Renal cortex interstitium (tissue), 11 donors: ENCODE data around the gene ABCG2. TPM values are rescaled to one million over a fixed set of nuclear protein-coding genes. Genes with fewer than 3 reads are reported as not detected.

Experiments used
- DNase-seq, 11 donors: peaks; one replicate each; pipeline ENCODE4 v3.0.0-alpha.2; 2013; ENCODE audit warnings: low read depth in 9 of 11, low spot score in 4 of 11; ENCODE audit errors: extremely low read depth in 1 of 11
- polyA plus RNA-seq, 3 donors: library from polyadenylated mRNA; unstranded; fragments of 120-200 nt; gene quantifications; one replicate each; pipeline ENCODE4 v1.2.1, GENCODE V29; 2013; ENCODE audit not compliant: insufficient read length in 3 of 3

The ABCG2 gene
- polyA plus RNA-seq, 3 donors, result 6.5 to 6.8 (median 6.8) TPM

- no peak for DNase-seq
These were observed 116.8 kb downstream of the ABCG2 start for GRCh38 chr4:88041626-88042025.

- no peak for DNase-seq
These were observed 117.7 kb downstream of the ABCG2 start for GRCh38 chr4:88040707-88041106.

Other genes with a start within 250 kb of the ABCG2 start
- 100 to 1,000 TPM; 116 to 210 (median 158) TPM for gene SPP1, start 182.9 kb downstream of the ABCG2 start, polyA plus RNA-seq
- 10 to 100 TPM; 73.3 to 76.6 (median 76.6) TPM for gene PKD2, start 151.0 kb downstream of the ABCG2 start, polyA plus RNA-seq
- gene PPM1K, start 125.9 kb upstream of the ABCG2 start, polyA plus RNA-seq, result 10 to 100 TPM; 14.7 to 23.9 (median 17.5) TPM
- 10 to 100 TPM in 1 of 3 donors, 1 to 10 TPM in 2; 7.4 to 12.8 (median 9.3) TPM for gene HERC6, start 220.2 kb upstream of the ABCG2 start, polyA plus RNA-seq